Fibroblast of skin of right quadriceps (primary cell): ENCODE results near the gene CDYL.
"Not testable (repeated sequence)": the region's sequence is repeated elsewhere in the genome, so short reads cannot be mapped to it uniquely, and the experiment has no call there.

Experiments used
- DNase-seq: peaks from one replicate; pipeline ENCODE4 v3.0.0-alpha.2; 2013

CDYL gene

GRCh38 chr6:4805553-4806336, 29.5 kb downstream of the CDYL start:
- DNase-seq, result peak; percentile 42

GRCh38 chr6:4806337-4806725, 30.1 kb downstream of the CDYL start:
- DNase-seq, result no peak

GRCh38 chr6:4806791-4807190, 30.6 kb downstream of the CDYL start:
- DNase-seq, result no peak

- no peak for DNase-seq
Observed at GRCh38 chr6:4808396-4808795, 32.2 kb downstream of the CDYL start.

- DNase-seq, result peak; percentile 50
Observed at GRCh38 chr6:4809999-4810918, 34.1 kb downstream of the CDYL start.

- no peak for DNase-seq
Observed at GRCh38 chr6:4812068-4812467, 35.9 kb downstream of the CDYL start.

GRCh38 chr6:4813055-4813454, 36.9 kb downstream of the CDYL start:
- no peak for DNase-seq

GRCh38 chr6:4814212-4814611, 38.0 kb downstream of the CDYL start:
- no peak for DNase-seq

GRCh38 chr6:4814987-4815386, 38.8 kb downstream of the CDYL start:
- no peak for DNase-seq

- no peak for DNase-seq
Observed at GRCh38 chr6:4815584-4815983, 39.4 kb downstream of the CDYL start.

- no peak for DNase-seq
Observed at GRCh38 chr6:4816904-4817303, 40.7 kb downstream of the CDYL start.

- DNase-seq, result peak; percentile 18
Observed at GRCh38 chr6:4817551-4817950, 41.3 kb downstream of the CDYL start.

- DNase-seq, result no peak
Observed at GRCh38 chr6:4818272-4818938, 42.2 kb downstream of the CDYL start.

GRCh38 chr6:4819706-4820283, 43.6 kb downstream of the CDYL start:
- DNase-seq, result peak; percentile 54

- peak; percentile 82 for DNase-seq
Observed at GRCh38 chr6:4820704-4821276, 44.6 kb downstream of the CDYL start.

GRCh38 chr6:4822476-4822875, 46.3 kb downstream of the CDYL start:
- no peak for DNase-seq

GRCh38 chr6:4828187-4828698, 52.0 kb downstream of the CDYL start:
- no peak for DNase-seq

GRCh38 chr6:4829089-4829488, 52.9 kb downstream of the CDYL start:
- no peak for DNase-seq

GRCh38 chr6:4835540-4835939, 59.3 kb downstream of the CDYL start:
- DNase-seq, result not testable (repeated sequence)

- no peak for DNase-seq
Observed at GRCh38 chr6:4840169-4840568, 64.0 kb downstream of the CDYL start.

GRCh38 chr6:4844108-4844507, 67.9 kb downstream of the CDYL start:
- DNase-seq, result no peak

GRCh38 chr6:4846387-4846786, 70.2 kb downstream of the CDYL start:
- no peak for DNase-seq
